Measurements from ENCODE around the gene AKR1B1.
"Not testable (repeated sequence)": the region's sequence is repeated elsewhere in the genome, so short reads cannot be mapped to it uniquely, and the experiment has no call there.

DNA sequence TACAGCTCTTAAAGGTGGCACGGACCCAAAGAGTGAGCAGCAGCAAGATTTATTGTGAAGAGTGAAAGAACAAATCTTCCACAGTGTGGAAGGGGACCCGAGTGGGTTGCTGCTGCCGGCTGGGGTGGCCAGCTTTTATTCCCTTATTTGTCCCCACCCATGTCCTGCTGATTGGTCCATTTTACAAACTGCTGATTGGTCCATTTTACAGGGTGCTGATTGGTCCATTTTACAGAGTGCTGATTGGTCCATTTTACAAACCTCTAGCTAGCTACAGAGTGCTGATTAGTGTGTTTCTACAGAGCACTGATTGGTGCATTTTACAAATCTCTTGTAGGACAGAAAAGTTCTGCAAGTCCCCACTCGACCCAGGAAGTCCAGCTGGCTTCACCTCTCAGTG lies 28.8 kb upstream of the AKR1B1 start:
- TF ChIP-seq, protein P1, sequence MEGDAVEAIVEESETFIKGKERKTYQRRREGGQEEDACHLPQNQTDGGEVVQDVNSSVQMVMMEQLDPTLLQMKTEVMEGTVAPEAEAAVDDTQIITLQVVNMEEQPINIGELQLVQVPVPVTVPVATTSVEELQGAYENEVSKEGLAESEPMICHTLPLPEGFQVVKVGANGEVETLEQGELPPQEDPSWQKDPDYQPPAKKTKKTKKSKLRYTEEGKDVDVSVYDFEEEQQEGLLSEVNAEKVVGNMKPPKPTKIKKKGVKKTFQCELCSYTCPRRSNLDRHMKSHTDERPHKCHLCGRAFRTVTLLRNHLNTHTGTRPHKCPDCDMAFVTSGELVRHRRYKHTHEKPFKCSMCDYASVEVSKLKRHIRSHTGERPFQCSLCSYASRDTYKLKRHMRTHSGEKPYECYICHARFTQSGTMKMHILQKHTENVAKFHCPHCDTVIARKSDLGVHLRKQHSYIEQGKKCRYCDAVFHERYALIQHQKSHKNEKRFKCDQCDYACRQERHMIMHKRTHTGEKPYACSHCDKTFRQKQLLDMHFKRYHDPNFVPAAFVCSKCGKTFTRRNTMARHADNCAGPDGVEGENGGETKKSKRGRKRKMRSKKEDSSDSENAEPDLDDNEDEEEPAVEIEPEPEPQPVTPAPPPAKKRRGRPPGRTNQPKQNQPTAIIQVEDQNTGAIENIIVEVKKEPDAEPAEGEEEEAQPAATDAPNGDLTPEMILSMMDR (IDR thresholded peaks at IDR 0.05; ENCODE audit: low read length) = not testable (repeated sequence)
- not testable (repeated sequence) for TF ChIP-seq EZH2 (optimal IDR thresholded peaks at IDR 0.05; ENCODE audit: low read depth, low read length)
